ENCODE data around the gene RNF217.

GRCh38 chr6:125001684-125002405 is 39.6 kb downstream of the RNF217 start:
- no peak for TF ChIP-seq RBAK (CRISPR knock-in tag; IDR thresholded peaks at IDR 0.05)
- TF ChIP-seq ZFP36L2 (CRISPR knock-in tag; IDR thresholded peaks at IDR 0.05) = no peak
- no peak for TF ChIP-seq ZBTB1 (CRISPR knock-in tag; IDR thresholded peaks at IDR 0.05; ENCODE audit: borderline replicate concordance)
- no peak for TF ChIP-seq BCLAF1 (IDR thresholded peaks at IDR 0.05)
- TF ChIP-seq CTCF (CRISPR knock-in tag; IDR thresholded peaks at IDR 0.05) = no peak
- TF ChIP-seq ZNF644 (CRISPR knock-in tag; IDR thresholded peaks at IDR 0.05; ENCODE audit: low read depth) = no peak

Measured in HepG2 (cell line).